GM12874 (cell line): Measurements from ENCODE around the gene SPRR1A.

Experiments used
- CTCF ChIP-seq: IDR thresholded peaks from 2 replicates; pipeline ENCODE4 v1.5.1; 2011; ENCODE audit warnings: low read depth, mild to moderate bottlenecking, control low read depth, low read length, moderate library complexity; ENCODE audit not compliant: insufficient read depth

The SPRR1A gene, protein sequence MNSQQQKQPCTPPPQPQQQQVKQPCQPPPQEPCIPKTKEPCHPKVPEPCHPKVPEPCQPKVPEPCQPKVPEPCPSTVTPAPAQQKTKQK

GRCh38 chr1:152983743-152984142, at the start of gene SPRR1A:
TSS of gene SPRR1A (plus strand) at chr1:152984081. CDS start at chr1:152985231, 1,150 bp downstream.
- no peak for TF ChIP-seq CTCF

- TF ChIP-seq CTCF: no peak
These were observed 43.3 kb upstream of the SPRR1A start for GRCh38 chr1:152940614-152941013.

GRCh38 chr1:152941037-152941711, 42.7 kb upstream of the SPRR1A start:
- TF ChIP-seq CTCF: no peak

- TF ChIP-seq CTCF: no peak
These were observed 41.7 kb upstream of the SPRR1A start for GRCh38 chr1:152942161-152942560.

DNA sequence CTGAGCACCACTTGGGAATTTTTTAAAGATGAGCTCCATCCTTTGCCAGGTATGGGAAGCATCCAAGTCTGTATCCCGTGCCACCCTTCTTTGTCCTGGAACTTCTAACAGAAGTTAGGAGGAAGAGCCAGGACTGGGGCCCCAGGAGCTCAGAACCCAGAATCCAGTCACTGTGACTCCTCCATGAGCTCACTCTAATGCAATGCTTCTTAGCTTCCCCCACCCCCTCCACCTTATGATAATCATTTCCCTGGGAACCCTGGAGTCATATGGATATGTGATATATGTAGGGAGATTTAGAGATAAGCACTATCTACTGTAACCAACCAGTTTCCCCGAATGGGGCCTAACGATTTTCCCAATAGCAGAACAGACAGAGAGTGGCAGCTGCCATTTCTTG, 37.6 kb upstream of the SPRR1A start:
- TF ChIP-seq CTCF: no peak

GRCh38 chr1:152946651-152947256, 37.1 kb upstream of the SPRR1A start, which contains the start of gene SPRR5:
TSS of gene SPRR5 (plus strand) at chr1:152947206. CDS start at chr1:152948555, 1,349 bp downstream.
- TF ChIP-seq CTCF: no peak

- no peak for TF ChIP-seq CTCF
These were observed 32.2 kb upstream of the SPRR1A start for GRCh38 chr1:152951711-152952110.
